ENCODE results near the gene PTCD3.
A peak's percentile ranks its signal among the peaks of the same experiment; 100 is the strongest.

Gene PTCD3

GRCh38 chr2:86082756-86083155, 23.3 kb upstream of the PTCD3 start:
- no peak for DNase-seq

GRCh38 chr2:86087936-86088850, 17.8 kb upstream of the PTCD3 start:
- DNase-seq = no peak

- no peak for DNase-seq
Measured at GRCh38 chr2:86094229-86094628, 11.8 kb upstream of the PTCD3 start.

GRCh38 chr2:86097114-86097896, 8.7 kb upstream of the PTCD3 start:
- DNase-seq = no peak

GRCh38 chr2:86097913-86098312, 8.1 kb upstream of the PTCD3 start:
- no peak for DNase-seq

GRCh38 chr2:86102157-86102556, 3.9 kb upstream of the PTCD3 start:
- DNase-seq = no peak

- peak; percentile 76 to 82 for DNase-seq
Measured at GRCh38 chr2:86105252-86105968, 625 bp upstream of the PTCD3 start, which contains the start of gene POLR1A. TSS of gene POLR1A (minus strand) at chr2:86105886. CDS start at chr2:86105776, 110 bp downstream.

- DNase-seq = no peak
Measured at GRCh38 chr2:86107031-86107430, 996 bp downstream of the PTCD3 start.

GRCh38 chr2:86118130-86118529, 12.1 kb downstream of the PTCD3 start:
- no peak for DNase-seq

GRCh38 chr2:86123328-86123925, 17.4 kb downstream of the PTCD3 start:
- DNase-seq = no peak

- no peak for DNase-seq
Measured at GRCh38 chr2:86124683-86125082, 18.6 kb downstream of the PTCD3 start.

GRCh38 chr2:86134709-86135108, 28.7 kb downstream of the PTCD3 start:
- DNase-seq = no peak

GRCh38 chr2:86135653-86136052, 29.6 kb downstream of the PTCD3 start:
- DNase-seq = no peak

GRCh38 chr2:86136141-86136540, 30.1 kb downstream of the PTCD3 start:
- DNase-seq = no peak

- no peak for DNase-seq
Measured at GRCh38 chr2:86138736-86139625, 32.9 kb downstream of the PTCD3 start.

- no peak for DNase-seq
Measured at GRCh38 chr2:86139981-86140380, 33.9 kb downstream of the PTCD3 start.

- DNase-seq = no peak
Measured at GRCh38 chr2:86140969-86141392, 34.9 kb downstream of the PTCD3 start.

- DNase-seq = no peak
Measured at GRCh38 chr2:86142436-86143257, 36.6 kb downstream of the PTCD3 start.

- no peak for DNase-seq
Measured at GRCh38 chr2:86143307-86143706, 37.3 kb downstream of the PTCD3 start.

GRCh38 chr2:86143926-86144685, 38.1 kb downstream of the PTCD3 start:
- DNase-seq = no peak
